Stomach smooth muscle (tissue), 2 donors: Measurements from ENCODE around the gene GPC5.

Source experiments
- H3K27ac ChIP-seq: one replicate; pipeline ENCODE4 v1.7.0; 2013; ENCODE audit warnings: mild to moderate bottlenecking, low read length, inconsistent platforms
- H3K27me3 ChIP-seq, 2 donors: one replicate each; pipeline ENCODE4 v1.7.0; 2013; ENCODE audit warnings: low read length in 2 of 2; ENCODE audit not compliant: insufficient read depth in 2 of 2, control insufficient read depth in 1 of 2
- H3K36me3 ChIP-seq, 2 donors: one replicate each; pipeline ENCODE4 v1.7.0; 2013; ENCODE audit warnings: low read length in 2 of 2; ENCODE audit not compliant: control insufficient read depth in 2 of 2, insufficient read depth in 2 of 2
- H3K4me1 ChIP-seq: one replicate; pipeline ENCODE4 v1.7.0; 2013; ENCODE audit warnings: low read length; ENCODE audit not compliant: control insufficient read depth, insufficient read depth
- H3K4me3 ChIP-seq, 2 donors: one replicate each; pipeline ENCODE4 v1.7.0; 2013; ENCODE audit warnings: low read length in 2 of 2
- H3K9ac ChIP-seq, 2 donors: one replicate each; pipeline ENCODE4 v1.7.0; 2013; ENCODE audit warnings: low read length in 2 of 2, mild to moderate bottlenecking in 1 of 2
- H3K9me3 ChIP-seq, 2 donors: one replicate each; pipeline ENCODE4 v1.7.0; 2013; ENCODE audit warnings: low read length in 2 of 2; ENCODE audit not compliant: control insufficient read depth in 2 of 2
- donor health status: healthy.
- donor health status: Pancreatic carcinoma.

GPC5 gene

GRCh38 chr13:92313382-92313781 is 915.0 kb downstream of the GPC5 start:
- H3K9ac ChIP-seq, result no peak overlapping the region
- no peak overlapping the region for H3K4me3 ChIP-seq
- no peak overlapping the region for H3K27ac ChIP-seq
- no peaks in the 10 kb centered on the region for H3K36me3 ChIP-seq
- H3K4me1 ChIP-seq, result no peaks in the 10 kb centered on the region
- H3K27me3 ChIP-seq, result no peaks in the 10 kb centered on the region
- H3K9me3 ChIP-seq, result no peaks in the 10 kb centered on the region

GRCh38 chr13:92315265-92315664 is 916.8 kb downstream of the GPC5 start:
- H3K36me3 ChIP-seq, result no peaks in the 10 kb centered on the region
- H3K9me3 ChIP-seq, result no peaks in the 10 kb centered on the region
- H3K27me3 ChIP-seq, result no peaks in the 10 kb centered on the region
- no peak overlapping the region for H3K4me3 ChIP-seq
- H3K4me1 ChIP-seq, result no peaks in the 10 kb centered on the region
- no peak overlapping the region for H3K9ac ChIP-seq
- H3K27ac ChIP-seq, result no peak overlapping the region

GRCh38 chr13:92316030-92316429 is 917.6 kb downstream of the GPC5 start:
- no peaks in the 10 kb centered on the region for H3K4me1 ChIP-seq
- no peaks in the 10 kb centered on the region for H3K36me3 ChIP-seq
- no peaks in the 10 kb centered on the region for H3K9me3 ChIP-seq
- H3K9ac ChIP-seq, result no peak overlapping the region
- H3K27ac ChIP-seq, result no peak overlapping the region
- no peaks in the 10 kb centered on the region for H3K27me3 ChIP-seq
- H3K4me3 ChIP-seq, result no peak overlapping the region

- no peaks in the 10 kb centered on the region for H3K36me3 ChIP-seq
- no peaks in the 10 kb centered on the region for H3K9me3 ChIP-seq
- H3K27ac ChIP-seq, result no peak overlapping the region
- H3K27me3 ChIP-seq, result no peaks in the 10 kb centered on the region
- H3K4me3 ChIP-seq, result no peak overlapping the region
- no peak overlapping the region for H3K9ac ChIP-seq
- no peaks in the 10 kb centered on the region for H3K4me1 ChIP-seq
Observed at GRCh38 chr13:92317066-92317465, 918.6 kb downstream of the GPC5 start.

GRCh38 chr13:92320323-92320722 is 921.9 kb downstream of the GPC5 start:
- Histone ChIP-seq H3K4me1 (no peaks in the 10 kb centered on the region), H3K36me3 (no peaks in the 10 kb centered on the region), H3K9me3 (no peaks in the 10 kb centered on the region), H3K9ac (no peak overlapping the region), H3K27ac (no peak overlapping the region), H3K4me3 (no peak overlapping the region), H3K27me3 (no peaks in the 10 kb centered on the region)

GRCh38 chr13:92321174-92321573 is 922.8 kb downstream of the GPC5 start:
- H3K4me1 ChIP-seq, result no peaks in the 10 kb centered on the region
- H3K27me3 ChIP-seq, result no peaks in the 10 kb centered on the region

GRCh38 chr13:92345627-92346026 is 947.2 kb downstream of the GPC5 start:
- Histone ChIP-seq H3K36me3 (no peaks in the 10 kb centered on the region), H3K27me3 (no peaks in the 10 kb centered on the region), H3K9ac (no peak overlapping the region), H3K27ac (no peak overlapping the region), H3K9me3 (peaks cover 0 to 3% of the 10 kb centered on the region in 2 donors), H3K4me1 (no peaks in the 10 kb centered on the region), H3K4me3 (no peak overlapping the region)

More at GRCh38 chr13:92321174-92321573, 922.8 kb downstream of the GPC5 start:
- Histone ChIP-seq H3K27ac (no peak overlapping the region), H3K9me3 (no peaks in the 10 kb centered on the region), H3K9ac (no peak overlapping the region), H3K4me3 (no peak overlapping the region), H3K36me3 (no peaks in the 10 kb centered on the region)

GRCh38 chr13:92346046-92346445 is 947.6 kb downstream of the GPC5 start:
- no peak overlapping the region for H3K27ac ChIP-seq
- H3K9ac ChIP-seq, result no peak overlapping the region
- H3K4me1 ChIP-seq, result no peaks in the 10 kb centered on the region
- no peaks in the 10 kb centered on the region for H3K27me3 ChIP-seq
- no peak overlapping the region for H3K4me3 ChIP-seq
- no peaks in the 10 kb centered on the region for H3K36me3 ChIP-seq
- H3K9me3 ChIP-seq, result peaks cover 0 to 3% of the 10 kb centered on the region in 2 donors

- H3K36me3 ChIP-seq, result no peaks in the 10 kb centered on the region
- H3K27me3 ChIP-seq, result no peaks in the 10 kb centered on the region
- no peaks in the 10 kb centered on the region for H3K4me1 ChIP-seq
- no peak overlapping the region for H3K4me3 ChIP-seq
- no peak overlapping the region for H3K9ac ChIP-seq
- H3K9me3 ChIP-seq, result no peaks in the 10 kb centered on the region
- H3K27ac ChIP-seq, result no peak overlapping the region
Observed at GRCh38 chr13:92354583-92354982, 956.2 kb downstream of the GPC5 start.

- no peaks in the 10 kb centered on the region for H3K27me3 ChIP-seq
- H3K27ac ChIP-seq, result no peak overlapping the region
- no peaks in the 10 kb centered on the region for H3K9me3 ChIP-seq
- H3K36me3 ChIP-seq, result no peaks in the 10 kb centered on the region
- no peaks in the 10 kb centered on the region for H3K4me1 ChIP-seq
- no peak overlapping the region for H3K9ac ChIP-seq
- no peak overlapping the region for H3K4me3 ChIP-seq
Observed at GRCh38 chr13:92355213-92355612, 956.8 kb downstream of the GPC5 start.

GRCh38 chr13:92362717-92363116 is 964.3 kb downstream of the GPC5 start:
- Histone ChIP-seq H3K9ac (no peak overlapping the region), H3K9me3 (no peaks in the 10 kb centered on the region), H3K27me3 (no peaks in the 10 kb centered on the region), H3K4me1 (no peaks in the 10 kb centered on the region), H3K4me3 (no peak overlapping the region), H3K36me3 (no peaks in the 10 kb centered on the region), H3K27ac (no peak overlapping the region)
